Esophagus squamous epithelium (tissue), 5 donors: ENCODE results near the gene LEF1. TPM values are rescaled to one million over a fixed set of nuclear protein-coding genes. Genes with fewer than 3 reads are reported as not detected.

ENCODE experiments used
- DNase-seq: peaks from one replicate; lab custom pipeline; 2025; lab: John Stamatoyannopoulos, UW
- H3K27ac ChIP-seq, 4 donors: fragments of 200-600 bp; sonication (generic); one replicate each; pipeline ENCODE4 v1.5.1; 2016 to 2019; ENCODE audit warnings: mild to moderate bottlenecking in 1 of 4
- H3K27me3 ChIP-seq, 4 donors: fragments of 200-600 bp; sonication (generic); 1 replicate in 3 of 4; 2 replicates in 1 of 4; pipeline versions ENCODE4 v1.5.1 to v1.6.0; 2017 to 2021; ENCODE audit warnings: antibody characterized with exemption in 1 of 4
- H3K36me3 ChIP-seq, 3 donors: fragments of 200-600 bp; sonication (generic); one replicate each; pipeline ENCODE4 v1.5.1; 2016 to 2019
- H3K4me1 ChIP-seq, 3 donors: fragments of 200-600 bp; sonication (generic); one replicate each; pipeline ENCODE4 v1.5.1; 2017 to 2019
- H3K4me3 ChIP-seq, 4 donors: fragments of 200-600 bp; sonication (generic); 1 replicate in 3 of 4; 2 replicates in 1 of 4; pipeline ENCODE4 v1.5.1; 2016 to 2019; ENCODE audit warnings: mild to moderate bottlenecking in 2 of 4, moderate library complexity in 1 of 4
- H3K9me3 ChIP-seq, 3 donors: fragments of 200-600 bp; sonication (generic); one replicate each; pipeline ENCODE4 v1.5.1; 2016 to 2019
- POLR2A ChIP-seq, 4 donors: fragments of 450-650 bp; IDR thresholded peaks; one replicate each; pipeline ENCODE4 v1.6.1; 2017; ENCODE audit warnings: antibody characterized with exemption in 4 of 4, mild to moderate bottlenecking in 4 of 4, moderate library complexity in 3 of 4
- WGBS, 2 donors: methylation state at CpG; one replicate each; pipeline ENCODE4 v1.1.5; 2018; 5-methylcytosine and 5-hydroxymethylcytosine counted together
- intact Hi-C: fragments of 100-400 bp; cut with DNase I; formaldehyde crosslinking; loops from one replicate; pipeline ENCODE4 v1.15.0; 2022
- total RNA-seq, 4 donors: library from RNA; depleted of rRNA; stranded (reverse); fragments of >200 nt; gene quantifications; one replicate each; pipeline ENCODE4 v1.1.0, GENCODE V29; 2016
- TF ChIP-seq, protein P1 (sequence below), 6 experiments: fragments of 450-650 bp in 4 of 6; fragments of 200-600 bp in 2 of 6; sonication (generic) in 2 of 6; IDR thresholded peaks; one replicate each; pipeline ENCODE4 v1.5.1; 2016 to 2019; ENCODE audit warnings: antibody characterized with exemption in 6 of 6, mild to moderate bottlenecking in 4 of 6, moderate library complexity in 4 of 6
- donor health status: DM: yes; HTN: yes; CAD: no.

Gene LEF1
- total RNA-seq, 4 donors from 2014 or later: 8.0 to 13.9 (median 10.1) TPM

DNA sequence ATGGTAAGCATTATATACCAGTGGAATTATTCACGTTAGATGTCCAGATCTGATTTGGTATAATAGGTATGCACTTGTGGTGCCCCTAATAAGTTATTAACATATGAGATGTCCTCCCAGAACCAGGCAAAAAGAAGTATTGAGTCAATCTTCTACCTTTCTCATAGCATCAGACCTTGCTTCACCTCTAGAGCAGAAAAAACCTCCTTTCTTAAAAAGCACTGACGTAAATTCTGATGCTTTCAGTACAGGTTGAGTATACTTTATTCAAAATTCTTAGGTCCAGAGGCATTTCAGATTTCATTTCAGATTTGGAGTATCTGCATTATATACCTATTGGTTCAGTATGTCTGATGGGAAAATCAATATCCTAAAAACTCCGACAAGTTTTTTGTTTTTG is 22.4 kb downstream of the LEF1 start:
- no peak for DNase-seq
- 88 to 97% methylated on average over 3 of the region's 3 CpGs for WGBS, 2 donors
- H3K27me3 ChIP-seq: no peaks in the 10 kb centered on the region
- no peak for TF ChIP-seq POLR2A (IDR thresholded peaks at IDR 0.05)
- TF ChIP-seq, protein P1, sequence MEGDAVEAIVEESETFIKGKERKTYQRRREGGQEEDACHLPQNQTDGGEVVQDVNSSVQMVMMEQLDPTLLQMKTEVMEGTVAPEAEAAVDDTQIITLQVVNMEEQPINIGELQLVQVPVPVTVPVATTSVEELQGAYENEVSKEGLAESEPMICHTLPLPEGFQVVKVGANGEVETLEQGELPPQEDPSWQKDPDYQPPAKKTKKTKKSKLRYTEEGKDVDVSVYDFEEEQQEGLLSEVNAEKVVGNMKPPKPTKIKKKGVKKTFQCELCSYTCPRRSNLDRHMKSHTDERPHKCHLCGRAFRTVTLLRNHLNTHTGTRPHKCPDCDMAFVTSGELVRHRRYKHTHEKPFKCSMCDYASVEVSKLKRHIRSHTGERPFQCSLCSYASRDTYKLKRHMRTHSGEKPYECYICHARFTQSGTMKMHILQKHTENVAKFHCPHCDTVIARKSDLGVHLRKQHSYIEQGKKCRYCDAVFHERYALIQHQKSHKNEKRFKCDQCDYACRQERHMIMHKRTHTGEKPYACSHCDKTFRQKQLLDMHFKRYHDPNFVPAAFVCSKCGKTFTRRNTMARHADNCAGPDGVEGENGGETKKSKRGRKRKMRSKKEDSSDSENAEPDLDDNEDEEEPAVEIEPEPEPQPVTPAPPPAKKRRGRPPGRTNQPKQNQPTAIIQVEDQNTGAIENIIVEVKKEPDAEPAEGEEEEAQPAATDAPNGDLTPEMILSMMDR (IDR thresholded peaks at IDR 0.05): no peak
- H3K36me3 ChIP-seq: no peaks in the 10 kb centered on the region
- intact Hi-C loops: no loop called here
- no peaks in the 10 kb centered on the region for H3K4me1 ChIP-seq
- no peak overlapping the region for H3K27ac ChIP-seq
- H3K9me3 ChIP-seq: no peaks in the 10 kb centered on the region
- H3K4me3 ChIP-seq: no peak overlapping the region

DNA sequence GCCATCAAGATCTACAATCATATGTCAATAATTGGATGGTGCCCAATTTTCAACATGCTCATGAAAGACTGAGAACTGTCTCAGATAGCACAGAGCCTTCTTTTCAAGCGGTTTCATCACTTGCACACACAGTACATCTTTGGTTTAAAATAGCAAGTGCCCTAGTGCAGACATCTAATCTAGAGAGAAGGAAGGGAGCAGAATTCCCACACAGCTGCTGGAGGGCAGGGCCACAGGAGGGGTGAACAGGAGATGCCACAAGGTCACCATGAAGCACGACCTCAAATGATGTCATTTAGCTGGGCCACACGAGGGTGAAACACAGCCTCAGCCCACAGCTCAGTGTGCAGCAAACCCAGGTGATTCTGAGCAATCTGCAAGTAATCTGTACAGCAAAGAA is 24.3 kb downstream of the LEF1 start:
- Histone ChIP-seq H3K27ac (no peak overlapping the region), H3K4me3 (no peak overlapping the region), H3K27me3 (no peaks in the 10 kb centered on the region), H3K9me3 (no peaks in the 10 kb centered on the region), H3K36me3 (no peaks in the 10 kb centered on the region), H3K4me1 (no peaks in the 10 kb centered on the region)
- intact Hi-C loops: no loop called here
- TF ChIP-seq, protein P1 (IDR thresholded peaks at IDR 0.05): no peak
- TF ChIP-seq POLR2A (IDR thresholded peaks at IDR 0.05): no peak
- WGBS, 2 donors: 60 to 74% methylated on average over 3 of the region's 3 CpGs
- no peak for DNase-seq

DNA sequence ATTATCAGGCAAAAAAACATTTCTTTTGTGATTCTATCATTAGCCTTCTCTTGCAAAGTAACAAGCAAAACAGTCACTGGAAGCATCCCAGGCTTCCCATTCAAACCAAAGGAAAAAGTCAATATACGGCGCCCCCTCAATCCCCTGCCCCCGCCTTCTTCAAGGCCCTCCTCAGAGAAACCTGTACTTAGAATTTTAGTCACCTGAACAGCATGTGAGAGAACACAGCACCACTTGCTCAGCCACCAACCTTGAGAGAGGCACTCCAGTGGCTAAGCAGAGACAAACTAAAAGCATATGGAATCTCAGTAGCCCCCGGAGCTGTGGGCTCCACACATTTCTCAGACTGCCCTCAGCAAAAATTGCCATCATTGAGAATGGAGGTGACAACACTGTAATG is 25.2 kb downstream of the LEF1 start:
- no peaks in the 10 kb centered on the region for H3K9me3 ChIP-seq
- H3K36me3 ChIP-seq: no peaks in the 10 kb centered on the region
- DNase-seq: no peak
- no peaks in the 10 kb centered on the region for H3K27me3 ChIP-seq
- H3K4me3 ChIP-seq: no peak overlapping the region
- TF ChIP-seq, protein P1 (IDR thresholded peaks at IDR 0.05): no peak
- TF ChIP-seq POLR2A (IDR thresholded peaks at IDR 0.05): no peak
- no peak overlapping the region for H3K27ac ChIP-seq
- intact Hi-C loops: no loop called here
- WGBS, 2 donors: 73% methylated on average over 4 of the region's 4 CpGs; no CpG with 5 or more reads in 1 of the 2 donors
- no peaks in the 10 kb centered on the region for H3K4me1 ChIP-seq

DNA sequence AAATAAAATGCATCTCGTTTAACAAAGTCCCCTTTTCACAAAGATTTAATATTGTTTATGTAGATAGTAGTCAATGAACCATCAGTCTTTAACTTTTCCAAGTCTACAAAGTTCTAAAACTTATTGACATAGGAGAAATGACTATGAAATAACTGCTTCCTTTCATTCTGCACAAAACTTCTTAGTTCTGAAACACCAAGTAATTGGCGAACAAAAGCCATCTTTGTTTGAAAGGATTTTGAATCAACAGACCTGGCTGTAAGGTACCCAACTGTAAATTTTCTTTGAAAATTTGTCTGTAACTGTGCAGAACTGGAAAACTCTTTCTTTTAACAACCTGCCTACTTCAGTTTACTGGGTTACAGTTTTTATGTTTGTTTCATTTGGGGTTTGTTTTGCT is 25.9 kb downstream of the LEF1 start:
- no peak overlapping the region for H3K27ac ChIP-seq
- TF ChIP-seq POLR2A (IDR thresholded peaks at IDR 0.05): no peak
- TF ChIP-seq, protein P1 (IDR thresholded peaks at IDR 0.05): no peak
- no peaks in the 10 kb centered on the region for H3K27me3 ChIP-seq
- intact Hi-C loops: no loop called here
- no peaks in the 10 kb centered on the region for H3K4me1 ChIP-seq
- no peak overlapping the region for H3K4me3 ChIP-seq
- DNase-seq: no peak
- WGBS, 2 donors: 66 to 75% methylated on average over 2 of the region's 2 CpGs
- H3K36me3 ChIP-seq: no peaks in the 10 kb centered on the region
- no peaks in the 10 kb centered on the region for H3K9me3 ChIP-seq

DNA sequence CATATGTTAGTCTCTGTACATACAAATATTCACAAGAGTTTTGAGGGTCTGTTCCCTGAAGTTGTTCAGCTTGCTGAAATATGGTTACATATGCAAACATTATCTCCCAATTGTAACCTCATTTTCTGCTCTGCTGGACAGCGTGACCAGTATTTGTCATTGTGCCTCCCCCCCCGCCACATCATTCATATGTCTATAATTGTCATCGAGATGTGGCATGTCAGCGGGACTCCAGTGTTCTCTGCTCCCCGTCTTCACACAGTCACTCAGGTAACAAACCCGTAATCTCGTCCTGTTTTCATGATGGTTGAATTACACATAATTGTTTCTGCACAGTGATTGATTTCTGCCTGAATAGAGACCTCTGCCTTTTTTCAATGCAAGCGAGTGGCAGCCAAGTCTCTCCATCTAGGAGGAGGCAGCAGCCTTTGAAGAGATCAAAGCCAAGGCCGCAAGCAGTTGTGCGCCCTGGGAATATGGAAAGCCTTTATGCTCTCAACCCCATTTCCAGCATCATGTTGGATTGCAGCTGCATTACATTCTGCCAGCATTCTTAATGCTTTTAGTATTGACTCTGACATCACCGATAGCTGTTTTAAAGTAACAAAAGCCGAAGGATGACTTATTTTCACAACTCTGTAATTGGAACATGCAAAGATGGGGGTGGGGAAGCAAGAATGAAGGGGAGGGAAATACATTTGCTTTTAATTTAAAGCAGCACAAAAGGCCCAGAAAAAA is 27.4 kb downstream of the LEF1 start:
- intact Hi-C loops: no loop called here
- no peaks in the 10 kb centered on the region for H3K27me3 ChIP-seq
- no peak overlapping the region for H3K27ac ChIP-seq
- 55 to 85% methylated on average over 12 of the region's 12 CpGs for WGBS, 2 donors
- TF ChIP-seq, protein P1 (IDR thresholded peaks at IDR 0.05): no peak
- no peak for TF ChIP-seq POLR2A (IDR thresholded peaks at IDR 0.05)
- H3K4me3 ChIP-seq: no peak overlapping the region
- no peaks in the 10 kb centered on the region for H3K9me3 ChIP-seq
- no peaks in the 10 kb centered on the region for H3K36me3 ChIP-seq
- no peak for DNase-seq
- peaks cover 0 to under 1% (median 0%) of the 10 kb centered on the region in 3 donors for H3K4me1 ChIP-seq
